Endothelial cell (in vitro differentiated cells): ENCODE results near the gene RWDD2A. TPM values are rescaled to one million over a fixed set of nuclear protein-coding genes. Genes with fewer than 3 reads are reported as not detected.
"Not testable (repeated sequence)": the region's sequence is repeated elsewhere in the genome, so short reads cannot be mapped to it uniquely, and the experiment has no call there.

Experiments
- DNase-seq: peaks from one replicate; pipeline ENCODE4 v3.0.0; 2021; ENCODE audit warnings: low spot score
- H3K27ac Mint-ChIP-seq: one replicate; pipeline ENCODE4 v1.8.0; 2021; ENCODE audit warnings: mixed read lengths, inconsistent platforms; ENCODE audit not compliant: unreplicated experiment
- H3K27me3 Mint-ChIP-seq: one replicate; pipeline ENCODE4 v1.8.0; 2021; ENCODE audit warnings: mild to moderate bottlenecking, moderate library complexity, mixed read lengths, inconsistent platforms; ENCODE audit not compliant: unreplicated experiment
- H3K36me3 Mint-ChIP-seq: one replicate; pipeline ENCODE4 v1.8.0; 2021; ENCODE audit warnings: mild to moderate bottlenecking, low read depth, mixed read lengths, inconsistent platforms; ENCODE audit not compliant: unreplicated experiment
- H3K4me1 Mint-ChIP-seq: one replicate; pipeline ENCODE4 v1.8.0; 2021; ENCODE audit warnings: mild to moderate bottlenecking, mixed read lengths, inconsistent platforms; ENCODE audit not compliant: unreplicated experiment
- H3K4me3 Mint-ChIP-seq: one replicate; pipeline ENCODE4 v1.8.0; 2021; ENCODE audit warnings: mild to moderate bottlenecking, mixed read lengths, inconsistent platforms; ENCODE audit not compliant: unreplicated experiment
- H3K9me3 Mint-ChIP-seq: one replicate; pipeline ENCODE4 v1.8.0; 2021; ENCODE audit warnings: mixed read lengths, inconsistent platforms; ENCODE audit not compliant: unreplicated experiment
- CTCF ChIP-seq: fragments of 200-600 bp; sonication (generic); IDR thresholded peaks from one replicate; pipeline ENCODE4 v1.5.0; 2021; ENCODE audit warnings: antibody characterized with exemption; ENCODE audit not compliant: unreplicated experiment
- total RNA-seq: library from RNA; stranded (reverse); fragmentation: NEBNext Ultra II Directional; extraction: Animal tissue kit (Norgen Biotek cat#: 25700); gene quantifications from one replicate; pipeline ENCODE4 v1.2.1, GENCODE V29; 2021; ENCODE audit not compliant: unreplicated experiment

The RWDD2A gene
- total RNA-seq, 1 donor from 2014 or later: 4.4 TPM

GRCh38 chr6:83185096-83185495 lies 8.1 kb upstream of the RWDD2A start:
- Mint-ChIP-seq H3K27ac (no peak overlapping the region), H3K4me1 (peaks cover 2% of the 10 kb centered on the region), H3K4me3 (peak overlapping the region; percentile 14), H3K27me3 (no peaks in the 10 kb centered on the region), H3K9me3 (no peaks in the 10 kb centered on the region), H3K36me3 (peaks cover 28% of the 10 kb centered on the region)
- no peak for TF ChIP-seq CTCF
- no peak for DNase-seq

GRCh38 chr6:83188501-83188900 lies 4.7 kb upstream of the RWDD2A start:
- Mint-ChIP-seq H3K4me1 (peaks cover 12% of the 10 kb centered on the region), H3K9me3 (no peaks in the 10 kb centered on the region), H3K27me3 (peaks cover 4% of the 10 kb centered on the region), H3K4me3 (no peak overlapping the region), H3K27ac (no peak overlapping the region), H3K36me3 (peaks cover 24% of the 10 kb centered on the region)
- no peak for TF ChIP-seq CTCF
- no peak for DNase-seq

- no peak for DNase-seq
- peaks cover 12% of the 10 kb centered on the region for H3K36me3 Mint-ChIP-seq
- peaks cover 4% of the 10 kb centered on the region for H3K27me3 Mint-ChIP-seq
- peaks cover 16% of the 10 kb centered on the region for H3K4me1 Mint-ChIP-seq
- H3K4me3 Mint-ChIP-seq: no peak overlapping the region
- no peak for TF ChIP-seq CTCF
- no peaks in the 10 kb centered on the region for H3K9me3 Mint-ChIP-seq
- H3K27ac Mint-ChIP-seq: no peak overlapping the region
Measured at GRCh38 chr6:83190626-83191025, 2.5 kb upstream of the RWDD2A start.

GRCh38 chr6:83191974-83192373 lies 1.2 kb upstream of the RWDD2A start:
- H3K27ac Mint-ChIP-seq, H3K9me3 Mint-ChIP-seq, DNase-seq, H3K36me3 Mint-ChIP-seq, H3K27me3 Mint-ChIP-seq: not testable (repeated sequence)
- Mint-ChIP-seq H3K4me3 (peak overlapping the region; percentile 98), H3K4me1 (peaks cover 16% of the 10 kb centered on the region)

- no peaks in the 10 kb centered on the region for H3K9me3 Mint-ChIP-seq
- peak overlapping the region; percentile 98 for H3K4me3 Mint-ChIP-seq
- TF ChIP-seq CTCF: no peak
- no peak for DNase-seq
- H3K36me3 Mint-ChIP-seq: peaks cover 12% of the 10 kb centered on the region
- H3K27ac Mint-ChIP-seq: peak overlapping the region; percentile 83
- peaks cover 16% of the 10 kb centered on the region for H3K4me1 Mint-ChIP-seq
- H3K27me3 Mint-ChIP-seq: peaks cover 4% of the 10 kb centered on the region
Measured at GRCh38 chr6:83192456-83192855, 701 bp upstream of the RWDD2A start.
